WTC11 (cell line): ENCODE measurements around the gene LETM1.

ENCODE experiments used
- CREM ChIP-seq: sonication (generic); formaldehyde crosslinking; IDR thresholded peaks from 2 replicates; pipeline ENCODE4 v1.8.1; 2022; ENCODE audit warnings: mild to moderate bottlenecking, missing genetic modification reagents, moderate library complexity
- CTCF ChIP-seq: fragments of 200-600 bp; IDR thresholded peaks from 2 replicates; pipeline ENCODE4 v1.8.0; 2022; ENCODE audit warnings: antibody characterized with exemption
- IRF1 ChIP-seq: sonication (generic); formaldehyde crosslinking; IDR thresholded peaks from 2 replicates; pipeline ENCODE4 v1.8.0; 2023; ENCODE audit warnings: missing genetic modification reagents
- ZNF121 ChIP-seq: sonication (generic); formaldehyde crosslinking; IDR thresholded peaks from 2 replicates; pipeline ENCODE4 v1.8.0; 2023; ENCODE audit warnings: missing genetic modification reagents
- ZNF317 ChIP-seq: sonication (generic); formaldehyde crosslinking; IDR thresholded peaks from 2 replicates; pipeline ENCODE4 v1.8.1; 2023; ENCODE audit warnings: low read depth, mild to moderate bottlenecking, moderate library complexity, missing genetic modification reagents, borderline replicate concordance

GRCh38 chr4:1842339-1842895 lies 13.5 kb downstream of the LETM1 start:
- TF ChIP-seq ZNF121 (CRISPR knock-in tag) (no peak), IRF1 (CRISPR knock-in tag) (no peak), ZNF317 (no peak), CTCF (no peak), CREM (no peak)
